ENCODE data around the gene ZNF516. TPM values are rescaled to one million over a fixed set of nuclear protein-coding genes. Genes with fewer than 3 reads are reported as not detected.

Gene ZNF516
- total RNA-seq, 1 donor from 2014 or later = 48.5 TPM

DNA sequence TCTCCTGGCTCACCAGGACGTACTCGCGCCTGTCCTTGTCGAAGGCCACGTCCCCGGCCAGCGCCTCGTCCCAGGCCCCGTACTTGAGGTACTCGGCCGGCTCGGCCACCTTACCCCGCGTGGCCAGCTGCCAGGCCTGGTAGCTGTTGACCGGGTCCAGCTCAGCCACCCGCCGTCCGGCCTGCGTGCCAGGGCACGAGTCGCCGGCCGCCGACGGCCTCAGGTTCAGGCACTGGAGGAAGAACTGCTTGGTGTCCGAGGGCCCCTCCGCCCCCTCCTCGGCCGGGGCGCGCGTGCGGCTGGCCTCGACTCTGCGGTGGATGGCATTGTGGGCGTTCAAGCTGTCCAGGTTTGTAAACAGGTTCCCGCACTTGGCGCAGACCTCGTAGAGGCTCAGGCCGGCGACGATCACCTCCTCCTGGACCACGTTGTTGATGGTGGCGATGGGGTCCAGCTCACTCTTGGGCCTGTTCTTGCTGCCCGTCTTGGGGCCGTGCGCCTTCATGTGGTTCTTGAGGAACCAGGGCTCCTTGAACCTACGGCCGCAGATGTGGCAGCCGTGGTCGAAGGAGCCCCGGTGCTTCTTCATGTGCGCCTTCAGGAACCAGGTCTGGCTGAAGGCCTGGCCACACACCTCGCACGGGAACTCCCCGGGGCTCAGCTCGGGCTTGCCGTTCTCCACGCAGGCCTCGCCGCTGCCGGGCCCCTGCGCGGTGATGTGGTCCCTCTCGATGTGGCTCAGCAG, 53.2 kb downstream of the ZNF516 start:
- no peak for DNase-seq (ENCODE audit: low spot score)

DNA sequence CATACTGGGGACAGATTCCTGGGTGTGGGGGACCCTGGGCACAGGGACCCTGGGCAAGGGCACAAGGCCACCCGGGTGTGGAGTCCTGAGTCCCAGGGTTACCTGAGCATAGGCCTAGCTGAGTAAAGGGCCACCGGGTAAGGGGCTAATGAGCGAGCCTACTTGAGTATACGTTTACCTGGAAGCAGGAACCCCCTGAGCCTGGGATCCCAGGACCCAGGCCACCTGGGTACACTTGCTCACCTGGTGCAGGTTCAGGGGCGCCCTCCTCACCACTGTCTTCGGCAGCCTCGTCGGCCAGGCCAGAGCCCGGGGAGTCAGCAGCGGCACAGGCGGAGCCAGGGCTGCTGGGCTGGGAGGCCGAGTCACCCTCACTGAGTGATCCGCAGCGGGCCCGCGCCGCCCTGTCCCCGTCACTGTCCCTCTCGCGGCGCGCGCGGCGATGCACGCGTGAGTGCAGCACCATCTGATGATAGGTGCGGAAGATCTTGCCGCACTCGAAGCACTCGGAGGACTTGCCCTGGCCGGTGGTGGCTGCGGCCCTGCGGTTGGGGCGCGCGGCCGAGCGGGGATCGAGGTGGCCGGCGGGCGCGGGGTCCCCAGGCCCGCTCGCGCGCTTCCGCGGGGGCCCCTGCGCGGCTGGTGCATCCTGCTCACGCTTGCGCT, 53.9 kb downstream of the ZNF516 start:
- DNase-seq (ENCODE audit: low spot score) = no peak

DNA sequence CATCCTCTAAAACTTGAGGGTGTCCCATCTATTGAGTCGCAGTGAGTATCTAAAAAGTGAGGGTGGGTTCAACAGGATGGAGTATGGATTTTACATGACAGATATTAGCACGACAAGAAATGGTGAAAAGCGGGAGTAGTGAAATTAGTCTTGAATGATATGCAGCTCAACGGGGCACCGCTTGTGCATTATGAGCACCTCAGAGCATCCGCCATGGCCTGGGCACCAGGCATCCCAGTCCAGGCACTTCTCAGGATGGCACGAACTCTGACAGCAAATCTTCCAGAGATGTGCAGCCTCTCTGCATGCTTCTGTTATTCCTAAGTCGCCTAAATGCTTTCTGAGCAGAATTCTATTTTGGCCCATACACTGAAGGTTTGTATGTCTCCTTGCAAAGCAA, 57.1 kb downstream of the ZNF516 start:
- no peak for DNase-seq (ENCODE audit: low spot score)

- DNase-seq (ENCODE audit: low spot score) = no peak
Measured at GRCh38 chr18:76437011-76437410, 58.0 kb downstream of the ZNF516 start.

DNA sequence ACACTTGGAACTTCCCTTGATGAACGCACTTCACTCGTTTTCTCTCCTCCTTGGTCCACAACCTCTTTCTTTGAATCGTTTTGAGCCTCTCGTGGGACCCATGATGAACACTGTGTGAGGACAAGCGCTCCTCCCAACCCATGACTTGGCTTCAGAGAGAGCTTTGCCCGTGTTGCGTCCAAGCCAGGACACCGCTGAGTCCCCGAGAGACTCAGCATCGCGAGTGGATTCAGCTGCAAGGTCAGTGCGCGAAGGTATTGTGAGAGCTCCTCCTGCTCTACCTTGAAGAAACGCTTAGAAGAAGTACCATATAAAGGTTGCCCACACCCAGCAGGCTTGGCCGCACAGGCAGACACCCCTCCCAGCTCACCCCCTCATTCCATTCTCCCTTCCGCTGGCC, 58.7 kb downstream of the ZNF516 start:
- no peak for DNase-seq (ENCODE audit: low spot score)

GRCh38 chr18:76435316-76435989, 59.6 kb downstream of the ZNF516 start:
- DNase-seq (ENCODE audit: low spot score) = no peak

- no peak for DNase-seq (ENCODE audit: low spot score)
Measured at GRCh38 chr18:76434452-76434851, 60.6 kb downstream of the ZNF516 start.

DNA sequence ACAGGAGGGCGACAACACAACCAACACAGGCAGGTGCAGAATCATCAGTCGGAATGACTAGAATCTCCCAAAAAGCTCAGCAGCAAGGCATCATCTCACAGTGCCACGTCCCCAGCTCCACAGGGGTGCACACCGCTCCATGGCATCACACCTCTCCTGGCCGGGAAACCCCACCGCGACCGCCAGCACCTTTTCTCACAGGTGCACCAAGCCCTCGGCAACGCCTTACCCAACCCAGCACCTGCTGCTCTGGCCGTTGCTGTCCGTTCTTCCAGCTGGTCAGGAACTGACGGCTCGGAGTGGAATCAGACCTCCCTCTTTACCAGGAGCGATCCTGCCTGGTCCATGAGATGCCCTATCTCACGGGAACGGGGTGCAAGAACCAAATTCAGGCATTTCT, 61.3 kb downstream of the ZNF516 start:
- no peak for DNase-seq (ENCODE audit: low spot score)

- DNase-seq (ENCODE audit: low spot score) = no peak
Measured at GRCh38 chr18:76432970-76433767, 61.9 kb downstream of the ZNF516 start.

GRCh38 chr18:76432274-76432755, 62.7 kb downstream of the ZNF516 start:
- no peak for DNase-seq (ENCODE audit: low spot score)

- no peak for DNase-seq (ENCODE audit: low spot score)
Measured at GRCh38 chr18:76431437-76432273, 63.4 kb downstream of the ZNF516 start.

DNA sequence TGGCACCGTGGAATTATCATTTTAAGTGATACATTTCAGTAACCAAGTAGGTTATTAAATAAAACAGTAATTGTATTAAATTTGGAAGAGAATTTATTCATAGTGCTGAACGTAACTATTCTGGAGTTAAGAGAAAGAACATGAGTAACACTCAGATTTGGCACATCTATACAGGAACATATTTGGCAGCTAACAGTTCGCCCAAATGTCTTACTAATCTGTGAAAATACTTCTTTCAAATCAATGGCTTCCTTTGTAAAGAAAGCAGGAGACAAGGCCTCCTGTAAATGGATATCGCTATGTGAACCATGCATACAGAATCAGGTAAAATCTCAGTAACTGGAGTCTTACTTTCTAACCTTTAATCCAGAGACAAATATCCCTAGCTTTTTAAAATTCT, 64.4 kb downstream of the ZNF516 start:
- DNase-seq (ENCODE audit: low spot score) = no peak

- DNase-seq (ENCODE audit: low spot score) = no peak
Measured at GRCh38 chr18:76429262-76430126, 65.5 kb downstream of the ZNF516 start.

DNA sequence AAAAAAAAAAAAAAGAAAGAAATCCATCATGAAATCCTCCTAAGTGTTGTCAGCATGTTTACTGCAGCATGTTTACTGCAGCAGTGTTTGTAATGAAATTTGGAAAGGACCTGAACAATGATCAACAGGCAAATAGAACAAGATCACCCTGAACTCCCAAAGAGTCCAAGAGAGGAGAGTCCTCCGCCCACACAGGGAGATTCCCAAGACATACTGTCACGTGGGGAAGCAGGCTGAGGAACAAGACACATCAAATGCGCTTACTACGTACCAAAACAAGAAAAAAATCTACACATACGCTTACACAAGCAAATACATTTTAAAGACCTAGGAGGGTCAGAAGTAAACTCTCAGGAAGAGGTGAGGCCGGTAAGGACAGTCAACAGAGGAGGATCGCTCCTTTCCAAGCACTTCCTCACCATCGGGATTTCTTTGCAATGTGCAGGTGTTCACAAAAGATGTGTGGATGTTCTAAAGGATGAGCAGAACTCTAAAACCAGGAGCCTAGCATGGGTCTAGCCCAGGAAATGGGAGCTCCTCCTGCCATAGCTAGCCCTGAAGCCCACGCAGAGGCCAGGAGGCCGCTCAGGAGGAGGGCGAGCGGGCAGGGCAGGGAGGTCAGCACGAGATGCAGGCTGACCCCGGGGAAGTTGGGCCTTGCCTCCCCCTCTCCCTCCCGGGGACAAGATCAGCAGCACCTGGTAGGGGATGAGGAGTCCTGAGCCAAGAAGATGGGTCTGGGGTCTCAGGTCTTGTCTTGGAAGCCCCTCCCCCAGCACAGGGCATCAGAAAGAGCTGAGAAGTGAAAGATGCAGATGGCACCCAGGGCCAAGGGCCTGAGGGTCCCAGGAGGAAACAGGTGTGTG, 66.4 kb downstream of the ZNF516 start:
- DNase-seq (ENCODE audit: low spot score) = no peak

- no peak for DNase-seq (ENCODE audit: low spot score)
Measured at GRCh38 chr18:76426737-76427305, 68.2 kb downstream of the ZNF516 start.

GRCh38 chr18:76425146-76426131, 69.6 kb downstream of the ZNF516 start:
- no peak for DNase-seq (ENCODE audit: low spot score)

DNA sequence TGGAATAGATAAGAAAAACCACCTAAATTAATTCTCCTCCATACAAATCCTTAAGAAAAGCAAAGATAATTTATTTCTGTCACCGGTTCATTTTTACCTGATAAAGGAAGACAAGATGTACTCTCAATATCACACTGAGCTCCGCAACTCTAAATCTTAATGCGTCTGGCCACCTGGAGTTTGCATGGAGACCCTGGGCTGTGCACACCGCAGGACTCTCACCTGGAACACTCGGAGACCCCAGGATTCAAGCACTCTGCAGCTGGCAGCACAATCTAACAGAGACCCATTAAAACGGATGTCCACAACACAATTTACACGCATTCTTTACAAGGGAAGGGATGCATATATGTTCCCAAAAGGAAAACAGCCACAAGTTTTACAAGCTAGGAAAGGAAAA, 72.2 kb downstream of the ZNF516 start:
- DNase-seq (ENCODE audit: low spot score) = no peak

Data from mucosa of gallbladder (tissue), 1 donor.